Limb (tissue), 2 donors: ENCODE measurements around the gene ZEB2.
A peak's percentile ranks its signal among the peaks of the same experiment; 100 is the strongest.

Experiments
- DNase-seq, 2 donors: peaks; one replicate each; pipeline ENCODE4 v3.0.0-alpha.2; 2016; ENCODE audit errors: extremely low spot score in 2 of 2

Gene ZEB2

GRCh38 chr2:144452169-144452988 lies 67.5 kb downstream of the ZEB2 start:
- no peak for DNase-seq

GRCh38 chr2:144451443-144451842 lies 68.5 kb downstream of the ZEB2 start:
- no peak for DNase-seq

- DNase-seq = no peak
Measured at GRCh38 chr2:144449028-144449406, 70.9 kb downstream of the ZEB2 start.

GRCh38 chr2:144448389-144449027 lies 71.4 kb downstream of the ZEB2 start:
- DNase-seq = no peak

- DNase-seq = no peak
Measured at GRCh38 chr2:144447535-144447934, 72.4 kb downstream of the ZEB2 start.

GRCh38 chr2:144446136-144446535 lies 73.8 kb downstream of the ZEB2 start:
- no peak for DNase-seq

GRCh38 chr2:144445196-144445595 lies 74.7 kb downstream of the ZEB2 start:
- no peak for DNase-seq

GRCh38 chr2:144443837-144444817 lies 75.8 kb downstream of the ZEB2 start:
- no peak for DNase-seq

GRCh38 chr2:144441711-144442141 lies 78.2 kb downstream of the ZEB2 start:
- no peak for DNase-seq

- DNase-seq = no peak
Measured at GRCh38 chr2:144439993-144440392, 79.9 kb downstream of the ZEB2 start.

GRCh38 chr2:144438801-144439631 lies 80.9 kb downstream of the ZEB2 start:
- no peak for DNase-seq

- DNase-seq = no peak
Measured at GRCh38 chr2:144437636-144438035, 82.3 kb downstream of the ZEB2 start.

GRCh38 chr2:144434425-144435222 lies 85.3 kb downstream of the ZEB2 start:
- no peak for DNase-seq

GRCh38 chr2:144432921-144433320 lies 87.0 kb downstream of the ZEB2 start:
- DNase-seq = no peak

- DNase-seq = no peak
Measured at GRCh38 chr2:144431998-144432397, 87.9 kb downstream of the ZEB2 start.

GRCh38 chr2:144431392-144431783 lies 88.5 kb downstream of the ZEB2 start:
- peak in 1 of 2 donors; percentile 44 for DNase-seq

GRCh38 chr2:144430722-144431391 lies 89.1 kb downstream of the ZEB2 start:
- DNase-seq = peak; percentile 48 to 69

- DNase-seq = no peak
Measured at GRCh38 chr2:144429396-144430112, 90.4 kb downstream of the ZEB2 start.

GRCh38 chr2:144426981-144427479 lies 92.9 kb downstream of the ZEB2 start:
- DNase-seq = no peak
